Measurements from ENCODE around the gene PPP2R5D. TPM values are rescaled to one million over a fixed set of nuclear protein-coding genes. Genes with fewer than 3 reads are reported as not detected.

The PPP2R5D gene
- total and polyA plus RNA-seq, 2 of the 8 experiments (the other 6 are each of a cell fraction or from before 2014, with no cell fraction given), result 52.1 to 55.7 TPM

GRCh38 chr6:42958125-42958524 lies 26.2 kb upstream of the PPP2R5D start (continued):
- TF ChIP-seq CHD7 (IDR thresholded peaks at IDR 0.05; ENCODE audit: insufficient replicate concordance, low read length), result no peak
- no peak for TF ChIP-seq KDM5A (IDR thresholded peaks at IDR 0.05; ENCODE audit: low read length)
- TF ChIP-seq EZH2 (IDR thresholded peaks at IDR 0.05; ENCODE audit: low read depth, low read length, severe bottlenecking), result no peak
- TF ChIP-seq FOSL1 (IDR thresholded peaks at IDR 0.05; ENCODE audit: insufficient read depth, low read depth, low read length), result no peak
- no peak for TF ChIP-seq KDM4A (IDR thresholded peaks at IDR 0.05; ENCODE audit: low read depth, low read length, severe bottlenecking)
- TF ChIP-seq SP4 (IDR thresholded peaks at IDR 0.05; ENCODE audit: low read length), result no peak
- TF ChIP-seq EP300 (IDR thresholded peaks at IDR 0.05; ENCODE audit: borderline replicate concordance in 1 of 2, low read depth in 2 of 2, low read length in 2 of 2), result no peak
- no peak for TF ChIP-seq GABPA (IDR thresholded peaks at IDR 0.05; ENCODE audit: borderline replicate concordance, insufficient read depth, low read length)
- no peak for TF ChIP-seq SRF (IDR thresholded peaks at IDR 0.05; ENCODE audit: low read depth, low read length)
- TF ChIP-seq RFX5 (IDR thresholded peaks at IDR 0.05; ENCODE audit: borderline replicate concordance, low read depth, low read length), result no peak
- no peak for TF ChIP-seq POLR2AphosphoS5 (IDR thresholded peaks at IDR 0.05; ENCODE audit: low read depth, low read length)
- TF ChIP-seq CBX5 (IDR thresholded peaks at IDR 0.05; ENCODE audit: low read depth, low read length), result no peak

Measured in H1 (cell line).